Panc1 (cell line): ENCODE results near the gene NUMB.

Source experiments
- CTCF ChIP-seq: fragments of 450-650 bp; IDR thresholded peaks from 2 replicates; pipeline ENCODE4 v1.5.1; 2017; ENCODE audit warnings: mild to moderate bottlenecking
- POLR2AphosphoS5 ChIP-seq: IDR thresholded peaks from 2 replicates; pipeline ENCODE4 v1.6.1; 2012; ENCODE audit warnings: mild to moderate bottlenecking, low read depth, low read length, moderate library complexity

GRCh38 chr14:73244541-73245290 lies 213.6 kb downstream of the NUMB start:
- no peak for TF ChIP-seq CTCF
- TF ChIP-seq POLR2AphosphoS5, result no peak
